Trophoblast cell (in vitro differentiated cells and primary cell): ENCODE measurements around the gene RIPOR3.

ENCODE experiments used
- DNase-seq, 2 donors: peaks; one replicate each; pipeline ENCODE4 v3.0.0-alpha.2; 2016
- H2AFZ ChIP-seq: 2 replicates; pipeline ENCODE4 v1.6.1; 2013; ENCODE audit warnings: low read length, moderate library complexity, mild to moderate bottlenecking; ENCODE audit not compliant: insufficient read depth, poor library complexity
- H2AK5ac ChIP-seq: 2 replicates; pipeline ENCODE4 v1.6.1; 2013; ENCODE audit warnings: mild to moderate bottlenecking, low read length
- H2BK120ac ChIP-seq: 2 replicates; pipeline ENCODE4 v1.6.1; 2013; ENCODE audit warnings: low read length, mild to moderate bottlenecking, moderate library complexity; ENCODE audit not compliant: insufficient read depth, poor library complexity
- H2BK12ac ChIP-seq: 2 replicates; pipeline ENCODE4 v1.6.1; 2013; ENCODE audit warnings: mild to moderate bottlenecking, low read length, moderate library complexity
- H2BK5ac ChIP-seq: 2 replicates; pipeline ENCODE4 v1.6.1; 2013; ENCODE audit warnings: low read length, low read depth, moderate library complexity, mild to moderate bottlenecking; ENCODE audit not compliant: poor library complexity
- H3K14ac ChIP-seq: 2 replicates; pipeline ENCODE4 v1.6.1; 2013; ENCODE audit warnings: mild to moderate bottlenecking, low read length
- H3K18ac ChIP-seq: 2 replicates; pipeline ENCODE4 v1.6.1; 2013; ENCODE audit warnings: mild to moderate bottlenecking, low read length
- H3K23ac ChIP-seq: 2 replicates; pipeline ENCODE4 v1.6.1; 2013; ENCODE audit warnings: low read length
- H3K27ac ChIP-seq: 2 replicates; pipeline ENCODE4 v1.5.1; 2013; ENCODE audit warnings: low read depth, mild to moderate bottlenecking, inconsistent platforms, low read length, moderate library complexity
- H3K27me3 ChIP-seq: 2 replicates; pipeline ENCODE4 v1.6.1; 2013; ENCODE audit warnings: inconsistent platforms, mild to moderate bottlenecking, low read length, moderate library complexity; ENCODE audit not compliant: insufficient read depth
- H3K36me3 ChIP-seq, 2 experiments: 1 replicate in 1 of 2; 2 replicates in 1 of 2; pipeline ENCODE4 v1.6.1; 2013; ENCODE audit warnings: low read length in 2 of 2, mild to moderate bottlenecking in 2 of 2, moderate library complexity in 1 of 2; ENCODE audit not compliant: insufficient read depth in 2 of 2, control insufficient read depth in 1 of 2
- H3K4ac ChIP-seq: 2 replicates; pipeline ENCODE4 v1.6.1; 2013; ENCODE audit warnings: low read depth, mild to moderate bottlenecking, low read length, moderate library complexity
- H3K4me1 ChIP-seq, 2 experiments: 1 replicate in 1 of 2; 2 replicates in 1 of 2; pipeline ENCODE4 v1.6.1; 2013; ENCODE audit warnings: low read length in 2 of 2, mild to moderate bottlenecking in 2 of 2, moderate library complexity in 1 of 2; ENCODE audit not compliant: insufficient read depth in 2 of 2, control insufficient read depth in 1 of 2
- H3K4me2 ChIP-seq: 2 replicates; pipeline ENCODE4 v1.6.1; 2013; ENCODE audit warnings: inconsistent platforms, mild to moderate bottlenecking, low read length, moderate library complexity
- H3K4me3 ChIP-seq: 2 replicates; pipeline ENCODE4 v1.5.1; 2013; ENCODE audit warnings: mild to moderate bottlenecking, low read depth, low read length, inconsistent platforms
- H3K79me1 ChIP-seq: one replicate; pipeline ENCODE4 v1.6.1; 2013; ENCODE audit warnings: low read length
- H3K79me2 ChIP-seq: 2 replicates; pipeline ENCODE4 v1.6.1; 2013; ENCODE audit warnings: low read length, mild to moderate bottlenecking; ENCODE audit not compliant: control insufficient read depth, insufficient read depth, poor library complexity
- H3K9ac ChIP-seq: 2 replicates; pipeline ENCODE4 v1.6.1; 2013; ENCODE audit warnings: mild to moderate bottlenecking, low read length
- H3K9me3 ChIP-seq: 2 replicates; pipeline ENCODE4 v1.6.1; 2013; ENCODE audit warnings: low read depth, mild to moderate bottlenecking, control low read depth, inconsistent platforms, low read length; ENCODE audit not compliant: insufficient read depth
- H4K12ac ChIP-seq: 2 replicates; pipeline ENCODE4 v1.6.1; 2013; ENCODE audit warnings: low read depth, mild to moderate bottlenecking, low read length, moderate library complexity
- H4K8ac ChIP-seq: 2 replicates; pipeline ENCODE4 v1.6.1; 2013; ENCODE audit warnings: low read depth, mild to moderate bottlenecking, low read length, moderate library complexity
- H4K91ac ChIP-seq: one replicate; pipeline ENCODE4 v1.6.1; 2013; ENCODE audit warnings: low read depth, mild to moderate bottlenecking, low read length, moderate library complexity
- WGBS: extraction: QIAGEN DNeasy Blood & Tissue Kit; methylation state at CpG from one replicate; pipeline ENCODE4 v1.1.7; 2013; ENCODE audit warnings: missing lambda C conversion rate; ENCODE audit not compliant: insufficient read length, insufficient coverage; ENCODE audit errors: extremely low coverage; 5-methylcytosine and 5-hydroxymethylcytosine counted together

The RIPOR3 gene

GRCh38 chr20:50565383-50565782 lies 126.0 kb downstream of the RIPOR3 start:
- H3K4me2 ChIP-seq: no peak overlapping the region
- no peak overlapping the region for H4K12ac ChIP-seq
- H3K27me3 ChIP-seq: no peaks in the 10 kb centered on the region
- H4K8ac ChIP-seq: no peak overlapping the region
- H2BK12ac ChIP-seq: no peak overlapping the region
- H3K9me3 ChIP-seq: no peaks in the 10 kb centered on the region
- H3K4me3 ChIP-seq: no peak overlapping the region
- no peak overlapping the region for H3K18ac ChIP-seq
- no peak overlapping the region for H2AFZ ChIP-seq
- H3K79me1 ChIP-seq: peaks cover 9% of the 10 kb centered on the region
- H3K36me3 ChIP-seq: peaks cover 21 to 34% of the 10 kb centered on the region in 2 experiments
- no peak overlapping the region for H4K91ac ChIP-seq
- no peak overlapping the region for H3K27ac ChIP-seq
- DNase-seq: no peak
- H3K4ac ChIP-seq: no peak overlapping the region
- H3K23ac ChIP-seq: no peak overlapping the region
- peaks cover 2% of the 10 kb centered on the region for H3K79me2 ChIP-seq
- no peak overlapping the region for H2BK120ac ChIP-seq
- H3K4me1 ChIP-seq: peaks cover 13 to 19% of the 10 kb centered on the region in 2 experiments
- H3K14ac ChIP-seq: no peak overlapping the region
- H3K9ac ChIP-seq: no peak overlapping the region
- no peak overlapping the region for H2AK5ac ChIP-seq
- no CpG with 5 or more reads among the region's 2 CpGs for WGBS
- H2BK5ac ChIP-seq: no peak overlapping the region

DNA sequence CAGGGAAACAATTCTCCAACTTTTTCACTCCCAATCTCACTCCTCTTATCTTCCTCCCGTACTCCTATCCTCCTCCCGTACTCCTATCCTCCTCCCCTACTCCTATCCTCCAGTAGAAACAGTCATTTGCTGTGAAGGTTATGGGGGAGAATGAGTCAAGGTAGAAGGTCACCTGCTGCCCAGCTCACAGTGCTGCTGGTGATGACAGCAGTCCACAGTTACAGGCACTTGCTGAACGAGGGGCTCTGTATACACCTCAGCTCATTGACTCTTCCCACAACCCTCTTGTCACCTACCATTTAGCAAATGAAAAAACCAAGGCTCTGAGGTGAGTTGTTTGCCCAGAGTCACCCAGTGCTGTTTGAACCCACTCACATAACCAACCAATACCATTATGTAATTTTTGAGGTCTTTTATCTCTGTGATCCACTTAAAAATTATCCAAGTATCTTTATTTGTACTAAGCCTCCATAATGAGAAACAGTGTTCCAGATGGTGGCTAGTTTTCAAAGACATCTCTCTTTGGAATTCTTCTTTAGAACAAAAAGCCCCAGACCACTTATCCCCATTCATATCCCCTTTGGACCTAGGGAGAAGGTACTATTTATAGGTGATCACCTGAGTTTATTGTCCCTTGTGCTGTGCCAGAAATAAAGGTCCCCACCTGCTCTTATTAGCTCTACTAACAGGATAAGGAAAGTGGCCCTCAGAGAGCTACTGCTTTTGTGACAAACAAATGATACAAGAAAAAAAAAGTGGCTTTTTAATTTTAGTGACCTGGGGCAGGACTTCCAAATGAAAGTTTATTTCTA lies 128.0 kb downstream of the RIPOR3 start:
- no peak overlapping the region for H3K9ac ChIP-seq
- no peaks in the 10 kb centered on the region for H3K9me3 ChIP-seq
- no peak overlapping the region for H3K4ac ChIP-seq
- no peaks in the 10 kb centered on the region for H3K27me3 ChIP-seq
- H4K8ac ChIP-seq: no peak overlapping the region
- no peak for DNase-seq
- no peak overlapping the region for H2BK5ac ChIP-seq
- no peak overlapping the region for H3K4me2 ChIP-seq
- no peak overlapping the region for H3K4me3 ChIP-seq
- peaks cover 2% of the 10 kb centered on the region for H3K79me2 ChIP-seq
- H3K79me1 ChIP-seq: peaks cover 7% of the 10 kb centered on the region
- H3K36me3 ChIP-seq: peaks cover 13 to 26% of the 10 kb centered on the region in 2 experiments
- H3K18ac ChIP-seq: no peak overlapping the region
- H2BK120ac ChIP-seq: no peak overlapping the region
- H2AFZ ChIP-seq: no peak overlapping the region
- no peak overlapping the region for H4K12ac ChIP-seq
- H4K91ac ChIP-seq: no peak overlapping the region
- H2AK5ac ChIP-seq: no peak overlapping the region
- peaks cover 14 to 21% of the 10 kb centered on the region in 2 experiments for H3K4me1 ChIP-seq
- no peak overlapping the region for H3K14ac ChIP-seq
- no peak overlapping the region for H3K27ac ChIP-seq
- 100% methylated on average over 2 of the region's 3 CpGs for WGBS
- H2BK12ac ChIP-seq: no peak overlapping the region
- H3K23ac ChIP-seq: no peak overlapping the region

- no peak overlapping the region for H2AFZ ChIP-seq
- no peak overlapping the region for H3K4me3 ChIP-seq
- peak overlapping the region; percentile 19 for H3K27ac ChIP-seq
- no peaks in the 10 kb centered on the region for H3K9me3 ChIP-seq
- DNase-seq: no peak
- WGBS: no CpG with 5 or more reads among the region's 7 CpGs
- H3K23ac ChIP-seq: no peak overlapping the region
- no peak overlapping the region for H3K9ac ChIP-seq
- no peak overlapping the region for H2BK120ac ChIP-seq
- H3K79me1 ChIP-seq: peaks cover 7% of the 10 kb centered on the region
- H3K36me3 ChIP-seq: peaks cover 10 to 20% of the 10 kb centered on the region in 2 experiments
- peak overlapping the region; percentile 15 for H2BK12ac ChIP-seq
- H3K4me2 ChIP-seq: no peak overlapping the region
- H2BK5ac ChIP-seq: no peak overlapping the region
- H4K8ac ChIP-seq: no peak overlapping the region
- H3K4me1 ChIP-seq: peaks cover 14 to 21% of the 10 kb centered on the region in 2 experiments
- peaks cover 2% of the 10 kb centered on the region for H3K79me2 ChIP-seq
- H3K27me3 ChIP-seq: no peaks in the 10 kb centered on the region
- peak overlapping the region; percentile 19 for H3K18ac ChIP-seq
- H3K14ac ChIP-seq: peak overlapping the region; percentile 12
- no peak overlapping the region for H4K12ac ChIP-seq
- no peak overlapping the region for H2AK5ac ChIP-seq
- no peak overlapping the region for H3K4ac ChIP-seq
- H4K91ac ChIP-seq: no peak overlapping the region
Observed at GRCh38 chr20:50562262-50562701, 129.1 kb downstream of the RIPOR3 start.

DNA sequence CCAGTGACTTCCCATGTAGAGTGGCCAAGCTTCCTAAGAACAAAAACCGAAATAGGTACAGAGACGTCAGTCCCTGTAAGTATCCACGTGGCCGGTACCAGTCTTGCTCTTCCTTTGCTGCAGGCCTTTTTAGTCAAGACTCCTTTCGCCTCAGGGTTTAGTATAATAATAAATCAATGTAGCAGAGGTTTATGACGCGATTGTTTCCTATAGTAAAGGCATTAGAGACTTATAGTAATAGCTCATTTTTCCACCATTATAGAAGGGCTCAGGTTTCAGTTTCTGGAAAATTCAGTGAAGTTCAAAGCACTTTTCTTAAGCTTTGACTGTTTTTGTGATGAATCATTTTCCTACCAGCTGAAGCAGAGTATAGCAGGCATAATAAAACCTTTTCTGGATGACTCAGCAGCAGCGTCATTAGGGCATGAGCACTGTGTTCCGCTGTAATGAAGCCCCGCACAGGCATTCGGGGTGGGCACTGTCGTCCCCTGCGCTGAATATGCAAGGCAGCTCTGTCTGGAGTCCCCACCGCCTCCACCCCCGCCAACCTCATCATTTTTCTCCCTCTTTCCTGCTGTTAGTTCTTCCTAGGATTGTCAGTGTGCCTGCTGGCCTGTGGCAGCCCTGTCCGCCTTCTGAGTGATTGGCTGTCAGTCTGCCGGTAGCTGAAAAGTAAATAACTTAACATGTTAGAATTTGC lies 129.8 kb downstream of the RIPOR3 start:
- DNase-seq: peak; percentile 64 to 88
- no peak overlapping the region for H2BK12ac ChIP-seq
- H3K4me1 ChIP-seq: peaks cover 14 to 21% of the 10 kb centered on the region in 2 experiments
- no peak overlapping the region for H3K4me2 ChIP-seq
- H2BK5ac ChIP-seq: no peak overlapping the region
- H3K36me3 ChIP-seq: peaks cover 10 to 18% of the 10 kb centered on the region in 2 experiments
- H4K12ac ChIP-seq: no peak overlapping the region
- H4K8ac ChIP-seq: no peak overlapping the region
- no peak overlapping the region for H2AFZ ChIP-seq
- H3K23ac ChIP-seq: no peak overlapping the region
- H2BK120ac ChIP-seq: no peak overlapping the region
- H3K79me2 ChIP-seq: peaks cover 2% of the 10 kb centered on the region
- H3K9me3 ChIP-seq: no peaks in the 10 kb centered on the region
- H2AK5ac ChIP-seq: no peak overlapping the region
- no peak overlapping the region for H3K18ac ChIP-seq
- H3K4ac ChIP-seq: no peak overlapping the region
- no peak overlapping the region for H4K91ac ChIP-seq
- no peak overlapping the region for H3K4me3 ChIP-seq
- WGBS: no CpG with 5 or more reads among the region's 17 CpGs
- H3K27ac ChIP-seq: peak overlapping the region; percentile 80
- no peak overlapping the region for H3K14ac ChIP-seq
- H3K79me1 ChIP-seq: peaks cover 7% of the 10 kb centered on the region
- no peak overlapping the region for H3K9ac ChIP-seq
- no peaks in the 10 kb centered on the region for H3K27me3 ChIP-seq
